Adrenal gland (tissue), 5 donors: ENCODE results near the gene RASA3.

Experiments
- POLR2A ChIP-seq, 2 donors: fragments of 450-650 bp; IDR thresholded peaks; one replicate each; pipeline ENCODE4 v1.6.1; 2017; ENCODE audit warnings: antibody characterized with exemption in 2 of 2, mild to moderate bottlenecking in 2 of 2, moderate library complexity in 1 of 2
- TF ChIP-seq, protein P1 (sequence below), 6 experiments: fragments of 450-650 bp in 4 of 6; fragments of 200-600 bp in 2 of 6; sonication (generic) in 1 of 6; IDR thresholded peaks; 1 replicate in 5 of 6; 2 replicates in 1 of 6; pipeline versions ENCODE4 v1.5.1 to v1.8.0; 2016 to 2021; ENCODE audit warnings: antibody characterized with exemption in 6 of 6, mild to moderate bottlenecking in 2 of 6, moderate library complexity in 1 of 6
- donor health status: DM: no; HTN: no; CAD: no.

DNA sequence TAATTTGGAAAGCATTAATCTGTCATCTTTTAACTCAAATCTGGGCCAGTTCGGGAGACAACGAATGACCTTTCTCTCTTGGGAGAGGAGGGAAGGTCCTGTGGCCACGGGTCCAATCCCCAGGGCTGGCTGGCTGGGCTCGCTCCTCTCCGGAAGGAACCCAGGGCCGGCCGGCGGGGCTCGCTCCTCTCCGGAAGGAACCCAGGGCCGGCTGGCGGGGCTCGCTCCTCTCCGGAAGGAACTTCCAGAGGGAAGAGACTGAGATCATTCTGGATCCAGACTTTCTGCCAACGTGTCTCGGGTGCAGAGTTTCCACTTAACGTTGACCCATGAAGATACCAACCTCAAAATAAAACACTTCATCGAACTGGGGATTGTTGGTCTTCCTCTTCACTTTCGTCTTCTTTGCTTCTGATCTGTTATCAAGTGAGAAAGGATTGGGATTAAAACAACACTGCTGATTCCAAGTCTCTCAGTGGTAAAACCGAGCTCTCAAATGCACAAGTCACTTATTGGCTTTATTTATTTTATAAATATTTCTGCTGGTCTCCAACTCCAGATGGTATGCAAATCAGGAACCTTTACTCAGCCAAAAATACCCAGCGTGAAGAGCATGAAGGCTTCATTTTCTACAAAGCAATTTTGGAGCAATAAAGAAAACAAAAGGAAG, 105.2 kb downstream of the RASA3 start:
- TF ChIP-seq, protein P1, sequence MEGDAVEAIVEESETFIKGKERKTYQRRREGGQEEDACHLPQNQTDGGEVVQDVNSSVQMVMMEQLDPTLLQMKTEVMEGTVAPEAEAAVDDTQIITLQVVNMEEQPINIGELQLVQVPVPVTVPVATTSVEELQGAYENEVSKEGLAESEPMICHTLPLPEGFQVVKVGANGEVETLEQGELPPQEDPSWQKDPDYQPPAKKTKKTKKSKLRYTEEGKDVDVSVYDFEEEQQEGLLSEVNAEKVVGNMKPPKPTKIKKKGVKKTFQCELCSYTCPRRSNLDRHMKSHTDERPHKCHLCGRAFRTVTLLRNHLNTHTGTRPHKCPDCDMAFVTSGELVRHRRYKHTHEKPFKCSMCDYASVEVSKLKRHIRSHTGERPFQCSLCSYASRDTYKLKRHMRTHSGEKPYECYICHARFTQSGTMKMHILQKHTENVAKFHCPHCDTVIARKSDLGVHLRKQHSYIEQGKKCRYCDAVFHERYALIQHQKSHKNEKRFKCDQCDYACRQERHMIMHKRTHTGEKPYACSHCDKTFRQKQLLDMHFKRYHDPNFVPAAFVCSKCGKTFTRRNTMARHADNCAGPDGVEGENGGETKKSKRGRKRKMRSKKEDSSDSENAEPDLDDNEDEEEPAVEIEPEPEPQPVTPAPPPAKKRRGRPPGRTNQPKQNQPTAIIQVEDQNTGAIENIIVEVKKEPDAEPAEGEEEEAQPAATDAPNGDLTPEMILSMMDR (IDR thresholded peaks at IDR 0.05) = no peak
- no peak for TF ChIP-seq POLR2A (IDR thresholded peaks at IDR 0.05)
